K562 (cell line): ENCODE results near the gene CSTPP1. TPM values are rescaled to one million over a fixed set of nuclear protein-coding genes. Genes with fewer than 3 reads are reported as not detected.

Source experiments
- CREB1 ChIP-seq, 2 experiments: sonication (generic) in 1 of 2; formaldehyde crosslinking in 1 of 2; IDR thresholded peaks; 2 replicates each; pipeline versions ENCODE4 v1.6.1 to v1.8.0; 2012 to 2022; ENCODE audit warnings: inconsistent platforms in 1 of 2, mild to moderate bottlenecking in 1 of 2, missing genetic modification reagents in 1 of 2, moderate library complexity in 1 of 2
- FOXA3 ChIP-seq, 2 experiments: fragments of 450-650 bp in 1 of 2; sonication (generic) in 1 of 2; formaldehyde crosslinking; IDR thresholded peaks in 1 of 2; conservative IDR thresholded peaks in 1 of 2; 2 replicates each; pipeline versions ENCODE4 v1.4.0 to v1.8.0; 2020 to 2022; ENCODE audit warnings: mild to moderate bottlenecking in 2 of 2, missing genetic modification reagents in 1 of 2
- L3MBTL2 ChIP-seq: fragments of 450-650 bp; IDR thresholded peaks from 2 replicates; pipeline ENCODE4 v1.6.1; 2016; ENCODE audit warnings: mild to moderate bottlenecking, moderate library complexity
- LARP7 ChIP-seq: fragments of 450-650 bp; IDR thresholded peaks from 2 replicates; pipeline ENCODE4 v1.6.1; 2016
- NR1H2 ChIP-seq: sonication (generic); formaldehyde crosslinking; IDR thresholded peaks from 2 replicates; pipeline ENCODE4 v1.4.0; 2020; ENCODE audit warnings: mild to moderate bottlenecking, missing genetic modification reagents
- RBM39 ChIP-seq: fragments of 200-400 bp; formaldehyde crosslinking; optimal IDR thresholded peaks from 2 replicates; pipeline ENCODE3; 2018; ENCODE audit warnings: low read depth, low read length
- RREB1 ChIP-seq: fragments of 250-450 bp; sonication (Bioruptor Pico); IDR thresholded peaks from 2 replicates; pipeline ENCODE4 v1.4.0; 2020
- SMARCE1 ChIP-seq: fragments of 450-650 bp; IDR thresholded peaks from 2 replicates; pipeline ENCODE4 v1.7.1; 2016; ENCODE audit warnings: mild to moderate bottlenecking
- ZBTB49 ChIP-seq: sonication (generic); formaldehyde crosslinking; IDR thresholded peaks from 2 replicates; pipeline ENCODE4 v1.8.0; 2022; ENCODE audit warnings: missing genetic modification reagents, mild to moderate bottlenecking, borderline replicate concordance
- ZC3H8 ChIP-seq: fragments of 450-650 bp; IDR thresholded peaks from 2 replicates; pipeline ENCODE4 v1.6.1; 2017
- ZNF175 ChIP-seq: fragments of 200-800 bp; sonication (Bioruptor generic); IDR thresholded peaks from 2 replicates; pipeline ENCODE4 v1.6.1; 2016; ENCODE audit warnings: low read depth, mild to moderate bottlenecking, missing genetic modification characterization, missing compliant biosample characterization
- polyA plus RNA-seq, 8 experiments: library from polyadenylated mRNA; depleted of rRNA in 4 of 8; stranded (reverse) in 5 of 8; unstranded in 3 of 8; fragments of >200 nt; fragmentation: Nextera tagmentation in 2 of 8; fragmentation: Illumina TruSeq in 1 of 8; extraction: Ambion mirVana in 2 of 8; extraction: Trizol in 1 of 8; gene quantifications; 2 replicates each; pipeline versions ENCODE4 v1.2.1 to v1.2.3, GENCODE V29; 2011 to 2014; ENCODE audit warnings: inconsistent platforms in 1 of 8, missing spikeins in 1 of 8
- total RNA-seq, 7 experiments: library from RNA; depleted of rRNA in 6 of 7; stranded (reverse); fragments of >200 nt in 6 of 7; fragmentation: Illumina TruSeq in 2 of 7; extraction: Trizol in 2 of 7; gene quantifications; 2 replicates each; pipeline versions ENCODE4 v1.2.1 to v1.2.3, GENCODE V29; 2011 to 2021; ENCODE audit warnings: low replicate concordance in 1 of 7
- TF ChIP-seq, protein P1 (sequence below): fragments of 450-650 bp; formaldehyde crosslinking; conservative IDR thresholded peaks from 2 replicates; pipeline ENCODE4 v1.4.0; 2022; ENCODE audit warnings: mild to moderate bottlenecking, missing genetic modification characterization
- TF ChIP-seq, protein P2 (sequence below): fragments of 250-450 bp; sonication (Bioruptor Pico); IDR thresholded peaks from 2 replicates; pipeline ENCODE4 v1.8.0; 2022; ENCODE audit warnings: moderate library complexity, mild to moderate bottlenecking, inconsistent platforms
- TF ChIP-seq, protein P3 (sequence below): fragments of 200-800 bp; sonication (Bioruptor generic); IDR thresholded peaks from 2 replicates; pipeline ENCODE4 v1.6.1; 2017; ENCODE audit warnings: missing genetic modification characterization, missing compliant biosample characterization

The CSTPP1 gene
- total and polyA plus RNA-seq, 9 of the 15 experiments (the other 6 are each of a cell fraction or from before 2014, with no cell fraction given) = 6.5 to 17.8 (median 9.2) TPM

GRCh38 chr11:47177229-47177845 is 240.8 kb downstream of the CSTPP1 start (continued):
- TF ChIP-seq, protein P1, sequence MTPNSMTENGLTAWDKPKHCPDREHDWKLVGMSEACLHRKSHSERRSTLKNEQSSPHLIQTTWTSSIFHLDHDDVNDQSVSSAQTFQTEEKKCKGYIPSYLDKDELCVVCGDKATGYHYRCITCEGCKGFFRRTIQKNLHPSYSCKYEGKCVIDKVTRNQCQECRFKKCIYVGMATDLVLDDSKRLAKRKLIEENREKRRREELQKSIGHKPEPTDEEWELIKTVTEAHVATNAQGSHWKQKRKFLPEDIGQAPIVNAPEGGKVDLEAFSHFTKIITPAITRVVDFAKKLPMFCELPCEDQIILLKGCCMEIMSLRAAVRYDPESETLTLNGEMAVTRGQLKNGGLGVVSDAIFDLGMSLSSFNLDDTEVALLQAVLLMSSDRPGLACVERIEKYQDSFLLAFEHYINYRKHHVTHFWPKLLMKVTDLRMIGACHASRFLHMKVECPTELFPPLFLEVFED = no peak
- TF ChIP-seq, protein P2, sequence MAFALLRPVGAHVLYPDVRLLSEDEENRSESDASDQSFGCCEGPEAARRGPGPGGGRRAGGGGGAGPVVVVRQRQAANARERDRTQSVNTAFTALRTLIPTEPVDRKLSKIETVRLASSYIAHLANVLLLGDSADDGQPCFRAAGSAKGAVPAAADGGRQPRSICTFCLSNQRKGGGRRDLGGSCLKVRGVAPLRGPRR (CRISPR knock-in tag) = no peak
- TF ChIP-seq FOXA3 (CRISPR knock-in tag; conservative IDR thresholded peaks at IDR 0.05 in 1 of 2, IDR thresholded peaks at IDR 0.05 in 1 of 2) (no peak; a peak in 1 of 4 replicates), CREB1 (IDR thresholded peaks at IDR 0.05) (no peak), CREB1 (CRISPR knock-in tag; IDR thresholded peaks at IDR 0.05) (0 out of 2 replicates have a peak, but pooled peaks have one; percentile 5), RREB1 (CRISPR knock-in tag) (no peak), LARP7 (peak; percentile 18; the same call in 1 of the 2 replicates), L3MBTL2 (peak; percentile 38; the same call in 1 of the 2 replicates), ZNF175 (CRISPR knock-in tag) (no peak), NR1H2 (CRISPR knock-in tag) (peak; percentile 77; the same call in 1 of the 2 replicates), ZC3H8 (0 out of 2 replicates have a peak, but pooled peaks have one; percentile 33), RBM39 (peak; percentile 93), ZBTB49 (CRISPR knock-in tag) (no peak), SMARCE1 (peak; percentile 32; the same call in 1 of the 2 replicates)
- TF ChIP-seq, protein P3, sequence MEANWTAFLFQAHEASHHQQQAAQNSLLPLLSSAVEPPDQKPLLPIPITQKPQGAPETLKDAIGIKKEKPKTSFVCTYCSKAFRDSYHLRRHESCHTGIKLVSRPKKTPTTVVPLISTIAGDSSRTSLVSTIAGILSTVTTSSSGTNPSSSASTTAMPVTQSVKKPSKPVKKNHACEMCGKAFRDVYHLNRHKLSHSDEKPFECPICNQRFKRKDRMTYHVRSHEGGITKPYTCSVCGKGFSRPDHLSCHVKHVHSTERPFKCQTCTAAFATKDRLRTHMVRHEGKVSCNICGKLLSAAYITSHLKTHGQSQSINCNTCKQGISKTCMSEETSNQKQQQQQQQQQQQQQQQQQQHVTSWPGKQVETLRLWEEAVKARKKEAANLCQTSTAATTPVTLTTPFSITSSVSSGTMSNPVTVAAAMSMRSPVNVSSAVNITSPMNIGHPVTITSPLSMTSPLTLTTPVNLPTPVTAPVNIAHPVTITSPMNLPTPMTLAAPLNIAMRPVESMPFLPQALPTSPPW (CRISPR knock-in tag) = peak; percentile 65
